ENCODE data around the gene ACSS1.

The ACSS1 gene

GRCh38 chr20:25076731-25077609 lies 19.0 kb upstream of the ACSS1 start:
- TF ChIP-seq MAX (IDR thresholded peaks at IDR 0.05; ENCODE audit: low read depth, low read length) (no peak), MYC (IDR thresholded peaks at IDR 0.05; ENCODE audit: low read depth, low read length) (no peak), POLR2A (IDR thresholded peaks at IDR 0.05; ENCODE audit: extremely low read depth, insufficient read length) (no peak)
- TF ChIP-seq, protein P1, sequence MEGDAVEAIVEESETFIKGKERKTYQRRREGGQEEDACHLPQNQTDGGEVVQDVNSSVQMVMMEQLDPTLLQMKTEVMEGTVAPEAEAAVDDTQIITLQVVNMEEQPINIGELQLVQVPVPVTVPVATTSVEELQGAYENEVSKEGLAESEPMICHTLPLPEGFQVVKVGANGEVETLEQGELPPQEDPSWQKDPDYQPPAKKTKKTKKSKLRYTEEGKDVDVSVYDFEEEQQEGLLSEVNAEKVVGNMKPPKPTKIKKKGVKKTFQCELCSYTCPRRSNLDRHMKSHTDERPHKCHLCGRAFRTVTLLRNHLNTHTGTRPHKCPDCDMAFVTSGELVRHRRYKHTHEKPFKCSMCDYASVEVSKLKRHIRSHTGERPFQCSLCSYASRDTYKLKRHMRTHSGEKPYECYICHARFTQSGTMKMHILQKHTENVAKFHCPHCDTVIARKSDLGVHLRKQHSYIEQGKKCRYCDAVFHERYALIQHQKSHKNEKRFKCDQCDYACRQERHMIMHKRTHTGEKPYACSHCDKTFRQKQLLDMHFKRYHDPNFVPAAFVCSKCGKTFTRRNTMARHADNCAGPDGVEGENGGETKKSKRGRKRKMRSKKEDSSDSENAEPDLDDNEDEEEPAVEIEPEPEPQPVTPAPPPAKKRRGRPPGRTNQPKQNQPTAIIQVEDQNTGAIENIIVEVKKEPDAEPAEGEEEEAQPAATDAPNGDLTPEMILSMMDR (IDR thresholded peaks at IDR 0.05; ENCODE audit: low read depth, low read length), result peak; percentile 48
- peak; percentile 70 for DNase-seq (ENCODE audit: low read depth)
- no peak overlapping the region for H3K4me3 ChIP-seq (ENCODE audit: low read depth, low read length)

GRCh38 chr20:25076201-25076600 lies 18.3 kb upstream of the ACSS1 start:
- H3K4me3 ChIP-seq (ENCODE audit: low read depth, low read length), result no peak overlapping the region
- no peak for DNase-seq (ENCODE audit: low read depth)
- TF ChIP-seq MYC (IDR thresholded peaks at IDR 0.05; ENCODE audit: low read depth, low read length), result no peak
- TF ChIP-seq POLR2A (IDR thresholded peaks at IDR 0.05; ENCODE audit: extremely low read depth, insufficient read length), result no peak
- TF ChIP-seq MAX (IDR thresholded peaks at IDR 0.05; ENCODE audit: low read depth, low read length), result no peak
- TF ChIP-seq, protein P1 (IDR thresholded peaks at IDR 0.05; ENCODE audit: low read depth, low read length), result no peak

DNA sequence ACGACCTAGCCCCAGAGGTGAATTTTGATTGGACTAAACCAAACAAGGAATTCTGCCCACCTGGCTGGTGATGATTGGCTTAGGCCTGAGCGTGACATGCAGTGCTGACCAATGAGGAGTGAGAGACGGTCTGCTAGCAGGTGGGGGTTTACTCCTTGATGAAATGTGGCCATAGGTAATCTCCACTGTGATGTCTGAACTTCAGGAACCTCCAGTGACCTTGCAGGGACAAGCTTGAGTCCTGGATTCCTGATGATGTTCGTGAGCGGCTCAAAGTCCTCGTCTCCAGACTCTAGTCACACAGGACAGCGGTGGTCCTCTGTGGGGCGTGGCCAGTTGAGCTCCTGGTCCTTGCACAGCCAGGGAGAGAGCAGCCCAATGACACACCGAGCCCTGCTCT lies 15.6 kb upstream of the ACSS1 start:
- no peak for DNase-seq (ENCODE audit: low read depth)
- TF ChIP-seq MAX (IDR thresholded peaks at IDR 0.05; ENCODE audit: low read depth, low read length) (no peak), POLR2A (IDR thresholded peaks at IDR 0.05; ENCODE audit: extremely low read depth, insufficient read length) (no peak), MYC (IDR thresholded peaks at IDR 0.05; ENCODE audit: low read depth, low read length) (no peak)
- TF ChIP-seq, protein P1 (IDR thresholded peaks at IDR 0.05; ENCODE audit: low read depth, low read length), result no peak

DNA sequence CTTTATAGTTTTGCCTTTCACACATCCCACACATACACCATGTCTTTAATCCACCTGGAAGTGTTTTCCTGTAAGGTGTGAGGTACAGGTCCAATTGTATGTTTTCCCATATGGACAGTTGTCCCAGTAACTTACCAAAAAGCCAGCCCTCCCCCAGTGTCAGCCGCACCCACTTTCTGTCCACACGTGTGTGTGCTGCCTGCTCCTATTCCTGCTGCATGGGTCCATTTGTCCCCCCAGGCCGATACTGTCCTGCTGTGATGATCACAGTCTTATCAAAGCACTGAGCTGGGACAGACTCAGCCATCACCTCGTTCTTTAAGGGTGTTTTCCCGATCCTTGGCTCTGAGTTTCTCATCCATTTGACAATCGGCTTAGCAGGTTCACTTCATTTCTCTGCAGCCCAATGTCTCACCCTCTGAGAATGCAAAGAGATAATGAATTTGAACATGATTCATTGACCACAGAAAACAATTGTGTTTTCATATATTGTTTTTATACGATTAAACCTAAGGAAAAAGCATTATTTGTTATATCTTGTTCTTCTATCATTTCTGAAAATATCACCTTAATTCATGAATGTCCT lies 14.4 kb upstream of the ACSS1 start:
- no peak overlapping the region for H3K4me3 ChIP-seq (ENCODE audit: low read depth, low read length)
- TF ChIP-seq, protein P1 (IDR thresholded peaks at IDR 0.05; ENCODE audit: low read depth, low read length), result no peak
- DNase-seq (ENCODE audit: low read depth), result no peak

More for the DNA sequence above, 15.6 kb upstream of the ACSS1 start:
- H3K4me3 ChIP-seq (ENCODE audit: low read depth, low read length), result no peak overlapping the region

DNA sequence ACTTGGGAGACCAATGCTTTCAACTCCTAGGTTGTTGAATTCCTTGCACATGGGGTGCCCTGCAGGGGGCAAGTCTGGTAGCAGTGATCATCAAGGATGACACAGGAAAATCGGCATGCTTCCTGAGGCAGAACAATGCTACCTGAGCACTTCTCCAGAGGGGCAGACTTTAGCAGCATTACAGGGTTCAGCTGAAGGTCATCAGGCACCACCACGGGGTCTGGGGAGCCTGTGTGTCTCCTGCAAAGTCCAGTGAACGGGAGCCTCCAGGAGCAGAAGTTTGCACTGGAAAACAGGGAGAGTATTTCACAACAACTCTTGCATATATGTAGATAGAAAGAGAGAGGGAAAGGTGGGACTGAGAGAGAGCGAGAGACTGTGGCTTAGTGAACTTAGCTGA lies 13.8 kb upstream of the ACSS1 start:
- no peak for TF ChIP-seq MYC (IDR thresholded peaks at IDR 0.05; ENCODE audit: low read depth, low read length)
- no peak for TF ChIP-seq POLR2A (IDR thresholded peaks at IDR 0.05; ENCODE audit: extremely low read depth, insufficient read length)
- TF ChIP-seq MAX (IDR thresholded peaks at IDR 0.05; ENCODE audit: low read depth, low read length), result no peak
- TF ChIP-seq, protein P1 (IDR thresholded peaks at IDR 0.05; ENCODE audit: low read depth, low read length), result no peak

More for the DNA sequence above, 13.8 kb upstream of the ACSS1 start:
- no peak overlapping the region for H3K4me3 ChIP-seq (ENCODE audit: low read depth, low read length)
- DNase-seq (ENCODE audit: low read depth), result no peak
